Measurements from ENCODE around the gene NTRK2.
A peak's percentile ranks its signal among the peaks of the same experiment; 100 is the strongest.

NTRK2 gene

GRCh38 chr9:84668196-84669012 is 1.1 kb upstream of the NTRK2 start:
- TF ChIP-seq JUND (IDR thresholded peaks at IDR 0.05; ENCODE audit: low read depth) = no peak
- DNase-seq (ENCODE audit: low read depth in 1 of 2, low spot score in 1 of 2) = peak; percentile 56 to 60
- in situ Hi-C loops (cut with HindIII; ENCODE audit: low pct_unique_long_range_greater_than_20kb, low sequenced_read_pairs) = no loop called here

- TF ChIP-seq JUND (IDR thresholded peaks at IDR 0.05; ENCODE audit: low read depth) = no peak
- DNase-seq (ENCODE audit: low read depth in 1 of 2, low spot score in 1 of 2) = no peak
- in situ Hi-C loops (cut with HindIII; ENCODE audit: low pct_unique_long_range_greater_than_20kb, low sequenced_read_pairs) = no loop called here
Measured at GRCh38 chr9:84669013-84669287, 579 bp upstream of the NTRK2 start.

- DNase-seq (ENCODE audit: low read depth in 1 of 2, low spot score in 1 of 2) = no peak
- in situ Hi-C loops (cut with HindIII; ENCODE audit: low pct_unique_long_range_greater_than_20kb, low sequenced_read_pairs) = no loop called here
Measured at GRCh38 chr9:84670138-84671041, 861 bp downstream of the NTRK2 start.

GRCh38 chr9:84671586-84672521 is 2.3 kb downstream of the NTRK2 start:
- DNase-seq (ENCODE audit: low read depth in 1 of 2, low spot score in 1 of 2) = no peak
- in situ Hi-C loops (cut with HindIII; ENCODE audit: low pct_unique_long_range_greater_than_20kb, low sequenced_read_pairs) = no loop called here
- TF ChIP-seq JUND (IDR thresholded peaks at IDR 0.05; ENCODE audit: low read depth) = no peak

More at GRCh38 chr9:84670138-84671041, 861 bp downstream of the NTRK2 start:
- TF ChIP-seq JUND (IDR thresholded peaks at IDR 0.05; ENCODE audit: low read depth) = no peak

- in situ Hi-C loops (cut with HindIII; ENCODE audit: low pct_unique_long_range_greater_than_20kb, low sequenced_read_pairs) = no loop called here
- no peak for DNase-seq (ENCODE audit: low read depth in 1 of 2, low spot score in 1 of 2)
- no peak for TF ChIP-seq JUND (IDR thresholded peaks at IDR 0.05; ENCODE audit: low read depth)
Measured at GRCh38 chr9:84673806-84674205, 4.3 kb downstream of the NTRK2 start.

- in situ Hi-C loops (cut with HindIII; ENCODE audit: low pct_unique_long_range_greater_than_20kb, low sequenced_read_pairs) = no loop called here
- no peak for TF ChIP-seq JUND (IDR thresholded peaks at IDR 0.05; ENCODE audit: low read depth)
- DNase-seq (ENCODE audit: low read depth in 1 of 2, low spot score in 1 of 2) = no peak
Measured at GRCh38 chr9:84677080-84677479, 7.6 kb downstream of the NTRK2 start.

GRCh38 chr9:84679571-84679970 is 10.0 kb downstream of the NTRK2 start:
- in situ Hi-C loops (cut with HindIII; ENCODE audit: low pct_unique_long_range_greater_than_20kb, low sequenced_read_pairs) = no loop called here
- no peak for TF ChIP-seq JUND (IDR thresholded peaks at IDR 0.05; ENCODE audit: low read depth)

GRCh38 chr9:84681516-84682285 is 12.2 kb downstream of the NTRK2 start:
- in situ Hi-C loops (cut with HindIII; ENCODE audit: low pct_unique_long_range_greater_than_20kb, low sequenced_read_pairs) = no loop called here
- DNase-seq (ENCODE audit: low read depth in 1 of 2, low spot score in 1 of 2) = no peak
- TF ChIP-seq JUND (IDR thresholded peaks at IDR 0.05; ENCODE audit: low read depth) = no peak

More at GRCh38 chr9:84679571-84679970, 10.0 kb downstream of the NTRK2 start:
- DNase-seq (ENCODE audit: low read depth in 1 of 2, low spot score in 1 of 2) = no peak

- TF ChIP-seq JUND (IDR thresholded peaks at IDR 0.05; ENCODE audit: low read depth) = no peak
- DNase-seq (ENCODE audit: low read depth in 1 of 2, low spot score in 1 of 2) = no peak
- in situ Hi-C loops (cut with HindIII; ENCODE audit: low pct_unique_long_range_greater_than_20kb, low sequenced_read_pairs) = no loop called here
Measured at GRCh38 chr9:84686068-84686467, 16.5 kb downstream of the NTRK2 start.

- TF ChIP-seq JUND (IDR thresholded peaks at IDR 0.05; ENCODE audit: low read depth) = no peak
- in situ Hi-C loops (cut with HindIII; ENCODE audit: low pct_unique_long_range_greater_than_20kb, low sequenced_read_pairs) = no loop called here
- DNase-seq (ENCODE audit: low read depth in 1 of 2, low spot score in 1 of 2) = no peak
Measured at GRCh38 chr9:84688956-84689355, 19.4 kb downstream of the NTRK2 start.

GRCh38 chr9:84691634-84692033 is 22.1 kb downstream of the NTRK2 start:
- no peak for TF ChIP-seq JUND (IDR thresholded peaks at IDR 0.05; ENCODE audit: low read depth)
- DNase-seq (ENCODE audit: low read depth in 1 of 2, low spot score in 1 of 2) = no peak
- in situ Hi-C loops (cut with HindIII; ENCODE audit: low pct_unique_long_range_greater_than_20kb, low sequenced_read_pairs) = no loop called here

GRCh38 chr9:84694248-84694647 is 24.7 kb downstream of the NTRK2 start:
- no peak for TF ChIP-seq JUND (IDR thresholded peaks at IDR 0.05; ENCODE audit: low read depth)
- DNase-seq (ENCODE audit: low read depth in 1 of 2, low spot score in 1 of 2) = no peak
- in situ Hi-C loops (cut with HindIII; ENCODE audit: low pct_unique_long_range_greater_than_20kb, low sequenced_read_pairs) = no loop called here

Measured in T47D (cell line).